Measurements from ENCODE around the gene BARX2.

BARX2 gene

GRCh38 chr11:129404731-129405130, 29.1 kb downstream of the BARX2 start:
- TF ChIP-seq CTCF (IDR thresholded peaks at IDR 0.05; ENCODE audit: extremely low read depth, missing control alignments) = no peak
- DNase-seq (ENCODE audit: low spot score) = no peak

DNA sequence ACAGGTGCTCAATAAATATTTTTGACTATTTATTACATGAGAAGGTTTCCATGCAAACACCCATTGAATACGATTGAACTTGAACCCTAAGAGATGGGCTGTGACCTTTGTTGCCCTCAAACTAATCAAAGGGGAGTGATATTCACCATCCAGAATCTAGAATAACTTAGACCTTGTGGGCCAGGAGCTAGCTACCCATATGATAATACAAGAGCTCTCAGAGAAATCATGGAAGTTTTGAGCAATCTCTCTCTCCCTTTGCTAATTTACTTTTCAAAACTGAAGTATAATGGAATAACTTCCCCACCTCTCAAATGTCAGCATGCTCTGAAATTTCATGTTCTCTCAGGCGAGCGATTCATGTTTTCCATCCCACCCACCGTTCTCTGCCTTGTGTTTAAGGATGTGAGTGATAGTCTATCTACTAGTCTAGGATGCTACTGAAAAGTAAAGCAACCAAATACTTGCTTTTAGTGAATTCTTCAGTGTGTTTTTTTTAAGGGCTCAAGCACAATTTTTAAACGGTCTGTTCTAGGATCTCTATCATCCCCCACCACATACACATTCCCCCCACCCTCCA, 33.3 kb downstream of the BARX2 start:
- TF ChIP-seq CTCF (IDR thresholded peaks at IDR 0.05; ENCODE audit: extremely low read depth, missing control alignments) = no peak
- no peak for DNase-seq (ENCODE audit: low spot score)

DNA sequence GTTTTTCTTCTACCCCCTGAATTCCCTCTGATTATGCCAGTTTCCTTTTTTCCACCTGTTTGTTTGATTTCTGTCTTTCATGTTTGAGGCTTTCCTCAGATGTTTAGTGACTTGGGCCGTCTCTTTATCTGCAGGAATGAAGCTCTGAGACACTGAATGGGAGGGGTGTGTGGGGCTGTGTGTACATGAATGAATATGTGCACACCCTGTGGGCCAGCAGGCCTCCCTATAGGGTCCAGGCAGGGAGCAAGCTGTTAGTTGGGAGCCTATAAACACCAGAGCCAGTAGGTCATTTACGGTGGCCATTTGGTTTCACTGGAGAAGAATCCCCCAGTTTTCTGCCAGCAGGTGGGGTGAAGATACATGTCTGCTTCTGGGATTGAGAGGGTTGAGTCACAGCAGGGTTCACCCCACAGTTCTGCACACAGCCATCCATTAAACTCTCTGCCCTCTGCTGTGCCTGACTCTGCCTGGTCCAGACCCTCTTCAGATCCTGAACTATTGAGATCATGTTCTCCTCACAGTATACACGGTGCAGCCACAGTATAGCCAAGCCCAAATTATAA, 34.8 kb downstream of the BARX2 start:
- no peak for TF ChIP-seq CTCF (IDR thresholded peaks at IDR 0.05; ENCODE audit: extremely low read depth, missing control alignments)
- DNase-seq (ENCODE audit: low spot score) = no peak

DNA sequence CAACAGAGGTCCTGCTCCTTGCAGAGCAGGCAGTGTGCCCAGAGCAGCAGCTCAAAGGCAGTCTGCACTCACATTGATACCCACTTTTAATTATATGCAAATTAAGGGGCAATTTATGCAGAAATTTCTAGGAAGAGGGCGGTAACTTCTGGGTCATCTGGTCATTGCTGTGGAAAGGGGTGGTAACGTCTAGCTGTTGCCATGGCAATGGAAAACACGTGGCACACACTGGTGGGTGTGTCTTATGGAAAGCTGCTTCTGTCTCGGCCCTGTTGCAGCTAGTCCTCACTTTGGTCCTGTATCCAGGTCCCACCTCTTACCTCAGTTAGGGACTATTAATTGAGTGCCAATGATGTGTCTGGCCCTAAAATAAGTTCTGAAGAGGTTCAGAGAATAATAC, 36.8 kb downstream of the BARX2 start:
- TF ChIP-seq CTCF (IDR thresholded peaks at IDR 0.05; ENCODE audit: extremely low read depth, missing control alignments) = no peak
- DNase-seq (ENCODE audit: low spot score) = no peak

DNA sequence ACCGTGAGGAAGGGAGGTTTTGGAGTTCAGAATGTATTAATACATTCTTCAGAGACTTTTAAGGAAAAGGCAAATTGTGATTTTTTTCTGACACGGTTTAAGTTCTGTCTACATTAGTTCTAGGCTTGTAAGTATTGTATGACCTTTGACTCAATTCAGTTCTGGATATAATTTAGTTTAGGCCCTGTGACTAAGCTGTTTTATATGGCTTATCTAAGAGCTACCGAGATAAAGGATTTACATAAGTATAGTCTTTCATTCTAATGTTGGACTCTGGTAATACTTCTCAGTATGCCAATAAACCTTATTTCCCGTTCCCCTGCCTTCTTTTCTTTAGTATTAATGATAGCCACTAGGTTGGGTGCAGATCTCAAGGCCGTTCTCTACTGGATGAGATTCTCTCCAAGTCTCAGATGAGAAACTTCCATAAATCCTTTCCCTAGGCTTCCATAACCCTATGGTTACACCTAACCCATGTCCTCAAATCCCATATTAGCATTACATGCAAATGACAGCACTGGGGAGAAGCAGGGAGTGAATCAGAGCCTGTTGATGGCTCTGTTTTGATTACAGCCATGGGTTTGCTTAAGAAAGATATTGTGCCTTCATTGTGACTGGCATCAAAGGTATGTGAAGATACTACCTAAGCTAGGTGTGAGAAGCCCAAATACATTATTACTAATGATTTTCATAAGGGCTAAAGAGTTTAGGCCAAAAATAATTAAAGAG, 38.7 kb downstream of the BARX2 start:
- no peak for TF ChIP-seq CTCF (IDR thresholded peaks at IDR 0.05; ENCODE audit: extremely low read depth, missing control alignments)

DNA sequence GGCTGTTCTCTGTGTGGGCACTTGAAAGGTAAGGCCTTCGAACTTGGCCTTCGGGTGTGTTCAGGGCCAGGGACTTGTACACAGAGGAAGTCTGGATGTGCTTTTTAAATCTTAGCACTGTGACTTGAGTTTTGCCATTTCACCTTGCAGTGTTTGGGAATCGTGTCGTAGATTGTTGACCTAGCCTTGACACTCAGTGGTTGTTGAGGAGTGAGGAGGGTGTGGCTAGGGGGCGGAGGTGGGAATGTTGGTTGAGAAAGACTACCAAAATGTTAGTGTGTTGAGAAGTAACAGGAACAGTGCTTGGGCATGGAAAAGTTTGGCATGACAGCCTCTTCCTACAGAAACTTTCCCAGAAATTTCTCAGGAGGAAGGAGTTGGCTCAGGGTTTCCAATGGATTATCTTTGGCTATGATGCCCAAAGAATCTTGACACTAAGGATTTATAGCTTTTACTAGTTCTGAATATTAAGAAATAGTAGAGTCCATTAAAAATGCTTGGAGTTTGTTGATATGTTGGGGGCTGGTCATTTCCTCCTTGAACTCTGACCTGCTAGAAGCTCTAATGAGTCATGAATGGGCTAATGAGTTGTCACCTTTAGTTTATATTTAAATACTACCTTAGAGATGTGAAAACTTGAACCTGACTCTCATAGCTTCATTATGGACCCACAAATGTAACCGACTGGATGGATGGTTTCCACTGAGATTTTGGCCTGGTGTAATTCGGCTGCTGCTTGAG, 40.6 kb downstream of the BARX2 start:
- no peak for TF ChIP-seq CTCF (IDR thresholded peaks at IDR 0.05; ENCODE audit: extremely low read depth, missing control alignments)
- DNase-seq (ENCODE audit: low spot score) = no peak

More for the DNA sequence above, 38.7 kb downstream of the BARX2 start:
- no peak for DNase-seq (ENCODE audit: low spot score)

DNA sequence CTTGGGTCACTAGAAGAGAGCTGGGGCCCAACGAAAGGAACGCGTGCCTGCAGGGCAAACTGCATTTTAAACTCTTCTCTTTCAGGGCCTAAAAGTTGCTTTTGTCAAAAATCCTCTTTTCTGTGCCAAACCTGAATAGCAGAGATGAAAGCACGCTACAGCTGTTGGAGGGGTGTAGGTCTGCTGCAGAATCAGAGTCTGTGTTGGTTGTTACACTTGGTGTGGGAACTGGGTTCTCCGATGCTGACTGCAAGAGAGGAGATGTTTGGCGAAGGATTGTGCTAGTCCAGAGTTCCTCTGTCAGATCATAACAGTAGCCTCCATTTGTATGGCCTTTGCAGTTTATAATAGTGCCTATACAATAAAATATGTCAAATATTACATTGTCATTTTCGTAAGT, 41.8 kb downstream of the BARX2 start:
- DNase-seq (ENCODE audit: low spot score) = no peak
- TF ChIP-seq CTCF (IDR thresholded peaks at IDR 0.05; ENCODE audit: extremely low read depth, missing control alignments) = no peak
